Activated T-cell treated with anti-CD3 and anti-CD28 coated beads, Interleukin-2, amount 50 U/mL, for 48 hours (primary cell): ENCODE measurements around the gene FAM47C.
"Not testable (repeated sequence)": the region's sequence is repeated elsewhere in the genome, so short reads cannot be mapped to it uniquely, and the experiment has no call there.

Experiments
- DNase-seq, 2 experiments: peaks; one replicate each; pipeline ENCODE4 v3.0.0-alpha.2; 2020

The FAM47C gene

GRCh38 chrX:37008182-37008581 is at the start of gene FAM47C:
FAM47C (plus strand) TSS chrX:37008366; CDS start chrX:37008411, 45 bp downstream.
- DNase-seq: not testable (repeated sequence)

GRCh38 chrX:36961590-36961989 is 46.6 kb upstream of the FAM47C start:
- DNase-seq: no peak

GRCh38 chrX:36963069-36963808 is 44.9 kb upstream of the FAM47C start:
- DNase-seq: no peak

GRCh38 chrX:36963852-36964251 is 44.3 kb upstream of the FAM47C start:
- DNase-seq: no peak

- no peak for DNase-seq
Measured at GRCh38 chrX:36973575-36973974, 34.6 kb upstream of the FAM47C start.

GRCh38 chrX:36974911-36975310 is 33.3 kb upstream of the FAM47C start:
- no peak for DNase-seq

GRCh38 chrX:36978886-36979285 is 29.3 kb upstream of the FAM47C start:
- DNase-seq: no peak

GRCh38 chrX:36983831-36984230 is 24.3 kb upstream of the FAM47C start:
- no peak for DNase-seq

- DNase-seq: not testable (repeated sequence)
Measured at GRCh38 chrX:36985416-36986209, 22.6 kb upstream of the FAM47C start.

GRCh38 chrX:36986231-36986630 is 21.9 kb upstream of the FAM47C start:
- no peak for DNase-seq

- not testable (repeated sequence) for DNase-seq
Measured at GRCh38 chrX:36987212-36987611, 21.0 kb upstream of the FAM47C start.

- DNase-seq: no peak
Measured at GRCh38 chrX:37000140-37000539, 8.0 kb upstream of the FAM47C start.

GRCh38 chrX:37010496-37010895 is 2.3 kb downstream of the FAM47C start:
- no peak for DNase-seq

GRCh38 chrX:37034260-37034659 is 26.1 kb downstream of the FAM47C start:
- not testable (repeated sequence) for DNase-seq

- DNase-seq: not testable (repeated sequence)
Measured at GRCh38 chrX:37036674-37037220, 28.6 kb downstream of the FAM47C start.

GRCh38 chrX:37038814-37039213 is 30.6 kb downstream of the FAM47C start:
- DNase-seq: not testable (repeated sequence)

GRCh38 chrX:37042956-37043885 is 35.1 kb downstream of the FAM47C start:
- not testable (repeated sequence) for DNase-seq

- DNase-seq: no peak
Measured at GRCh38 chrX:37047776-37048175, 39.6 kb downstream of the FAM47C start.

GRCh38 chrX:37057572-37057971 is 49.4 kb downstream of the FAM47C start:
- not testable (repeated sequence) for DNase-seq

GRCh38 chrX:37060999-37061398 is 52.8 kb downstream of the FAM47C start:
- DNase-seq: no peak
